Testis (tissue), 2 donors: Measurements from ENCODE around the gene TMPRSS11D.

ENCODE experiments used
- CTCF ChIP-seq, 3 experiments: fragments of 450-650 bp in 2 of 3; fragments of 200-600 bp in 1 of 3; sonication (generic) in 1 of 3; IDR thresholded peaks; one replicate each; pipeline ENCODE4 v1.5.1; 2016 to 2019; ENCODE audit warnings: antibody characterized with exemption in 3 of 3, mild to moderate bottlenecking in 2 of 3, moderate library complexity in 1 of 3
- POLR2A ChIP-seq: fragments of 450-650 bp; IDR thresholded peaks from one replicate; pipeline ENCODE4 v1.6.1; 2017; ENCODE audit warnings: antibody characterized with exemption, mild to moderate bottlenecking, moderate library complexity

- TF ChIP-seq CTCF (IDR thresholded peaks at IDR 0.05) (no peak), POLR2A (no peak)
Observed at GRCh38 chr4:67790721-67791120, 93.1 kb downstream of the TMPRSS11D start.
